ENCODE results near the gene POLA1. TPM values are rescaled to one million over a fixed set of nuclear protein-coding genes. Genes with fewer than 3 reads are reported as not detected.

POLA1 gene
- total RNA-seq, 2 donors from 2014 or later: 23.2 to 54.3 TPM

Other genes with a start within 250 kb of the POLA1 start
- 10 to 100 TPM; 21.8 to 37.6 TPM for gene PDK3, start 228.6 kb upstream of the POLA1 start, total RNA-seq
- gene PCYT1B, start 46.6 kb upstream of the POLA1 start, total RNA-seq: not detected

All from natural killer cell treated with Interleukin-12 subunit alpha and Interleukin-12 subunit beta and Interleukin-15 and Interleukin-18, amount 100 ng/mL, for 72 hours (primary cell).